T-helper 1 cell treated with Interleukin-12 subunit alpha and Interleukin-12 subunit beta and Interleukin-4 antibody, amounts not matched to agents 30 μg/mL and 1 μg/mL, for 36 hours (primary cell): ENCODE measurements around the gene ISOC1.

Experiments
- H3K27ac Mint-ChIP-seq: one replicate; pipeline ENCODE4 v1.8.0; 2021; ENCODE audit warnings: mild to moderate bottlenecking, mixed read lengths
- H3K27me3 Mint-ChIP-seq: one replicate; pipeline ENCODE4 v1.8.0; 2021; ENCODE audit warnings: low read depth, mixed read lengths
- H3K36me3 Mint-ChIP-seq: one replicate; pipeline ENCODE4 v1.8.0; 2021; ENCODE audit warnings: low read depth, mixed read lengths
- H3K4me1 Mint-ChIP-seq: one replicate; pipeline ENCODE4 v1.8.0; 2021; ENCODE audit warnings: low read depth, mixed read lengths
- H3K4me3 Mint-ChIP-seq: one replicate; pipeline ENCODE4 v1.8.0; 2021; ENCODE audit warnings: mild to moderate bottlenecking, moderate library complexity, mixed read lengths
- H3K9me3 Mint-ChIP-seq: one replicate; pipeline ENCODE4 v1.8.0; 2021; ENCODE audit warnings: mixed read lengths

ISOC1 gene

GRCh38 chr5:129104915-129105455 is 10.4 kb downstream of the ISOC1 start:
- Mint-ChIP-seq H3K4me1 (no peaks in the 10 kb centered on the region), H3K9me3 (no peaks in the 10 kb centered on the region), H3K36me3 (peaks cover 10% of the 10 kb centered on the region), H3K4me3 (no peak overlapping the region), H3K27me3 (no peaks in the 10 kb centered on the region), H3K27ac (no peak overlapping the region)

- H3K4me1 Mint-ChIP-seq, result peaks cover 2% of the 10 kb centered on the region
- no peaks in the 10 kb centered on the region for H3K9me3 Mint-ChIP-seq
- H3K27ac Mint-ChIP-seq, result no peak overlapping the region
- H3K27me3 Mint-ChIP-seq, result no peaks in the 10 kb centered on the region
- no peak overlapping the region for H3K4me3 Mint-ChIP-seq
- H3K36me3 Mint-ChIP-seq, result peaks cover 10% of the 10 kb centered on the region
These were observed 13.1 kb downstream of the ISOC1 start for GRCh38 chr5:129107637-129108036.

- Mint-ChIP-seq H3K27ac (no peak overlapping the region), H3K9me3 (no peaks in the 10 kb centered on the region), H3K27me3 (no peaks in the 10 kb centered on the region), H3K36me3 (peaks cover 11% of the 10 kb centered on the region), H3K4me3 (no peak overlapping the region), H3K4me1 (peaks cover 2% of the 10 kb centered on the region)
These were observed 16.2 kb downstream of the ISOC1 start for GRCh38 chr5:129110742-129111141.

- no peaks in the 10 kb centered on the region for H3K9me3 Mint-ChIP-seq
- H3K27ac Mint-ChIP-seq, result no peak overlapping the region
- H3K4me3 Mint-ChIP-seq, result no peak overlapping the region
- no peaks in the 10 kb centered on the region for H3K27me3 Mint-ChIP-seq
- peaks cover 2% of the 10 kb centered on the region for H3K4me1 Mint-ChIP-seq
- H3K36me3 Mint-ChIP-seq, result peaks cover 11% of the 10 kb centered on the region
These were observed 16.8 kb downstream of the ISOC1 start for GRCh38 chr5:129111351-129111750.

GRCh38 chr5:129112295-129112694 is 17.7 kb downstream of the ISOC1 start:
- Mint-ChIP-seq H3K4me3 (no peak overlapping the region), H3K27ac (no peak overlapping the region), H3K4me1 (peaks cover 2% of the 10 kb centered on the region), H3K27me3 (no peaks in the 10 kb centered on the region), H3K36me3 (peaks cover 7% of the 10 kb centered on the region), H3K9me3 (no peaks in the 10 kb centered on the region)

GRCh38 chr5:129113867-129114266 is 19.3 kb downstream of the ISOC1 start:
- Mint-ChIP-seq H3K9me3 (no peaks in the 10 kb centered on the region), H3K27ac (no peak overlapping the region), H3K36me3 (peaks cover 6% of the 10 kb centered on the region), H3K27me3 (no peaks in the 10 kb centered on the region), H3K4me3 (no peak overlapping the region), H3K4me1 (peaks cover 2% of the 10 kb centered on the region)

- H3K27me3 Mint-ChIP-seq, result no peaks in the 10 kb centered on the region
- H3K9me3 Mint-ChIP-seq, result no peaks in the 10 kb centered on the region
- peaks cover 4% of the 10 kb centered on the region for H3K36me3 Mint-ChIP-seq
- H3K27ac Mint-ChIP-seq, result no peak overlapping the region
- peaks cover 2% of the 10 kb centered on the region for H3K4me1 Mint-ChIP-seq
- H3K4me3 Mint-ChIP-seq, result no peak overlapping the region
These were observed 20.1 kb downstream of the ISOC1 start for GRCh38 chr5:129114539-129115193.

- H3K27me3 Mint-ChIP-seq, result no peaks in the 10 kb centered on the region
- H3K4me3 Mint-ChIP-seq, result no peak overlapping the region
- peaks cover 3% of the 10 kb centered on the region for H3K4me1 Mint-ChIP-seq
- no peaks in the 10 kb centered on the region for H3K9me3 Mint-ChIP-seq
- no peak overlapping the region for H3K27ac Mint-ChIP-seq
- H3K36me3 Mint-ChIP-seq, result peaks cover 4% of the 10 kb centered on the region
These were observed 21.1 kb downstream of the ISOC1 start for GRCh38 chr5:129115680-129116079.

- H3K4me3 Mint-ChIP-seq, result no peak overlapping the region
- no peaks in the 10 kb centered on the region for H3K27me3 Mint-ChIP-seq
- H3K27ac Mint-ChIP-seq, result no peak overlapping the region
- peaks cover 4% of the 10 kb centered on the region for H3K36me3 Mint-ChIP-seq
- no peaks in the 10 kb centered on the region for H3K9me3 Mint-ChIP-seq
- H3K4me1 Mint-ChIP-seq, result peaks cover 2% of the 10 kb centered on the region
These were observed 22.2 kb downstream of the ISOC1 start for GRCh38 chr5:129116797-129117196.

- Mint-ChIP-seq H3K4me3 (no peak overlapping the region), H3K27ac (no peak overlapping the region), H3K9me3 (no peaks in the 10 kb centered on the region), H3K27me3 (no peaks in the 10 kb centered on the region), H3K36me3 (peaks cover 2% of the 10 kb centered on the region), H3K4me1 (peaks cover 2% of the 10 kb centered on the region)
These were observed 23.9 kb downstream of the ISOC1 start for GRCh38 chr5:129118405-129118804.

GRCh38 chr5:129118826-129119225 is 24.3 kb downstream of the ISOC1 start:
- Mint-ChIP-seq H3K4me3 (no peak overlapping the region), H3K36me3 (peaks cover 2% of the 10 kb centered on the region), H3K9me3 (no peaks in the 10 kb centered on the region), H3K4me1 (peaks cover 2% of the 10 kb centered on the region), H3K27ac (no peak overlapping the region), H3K27me3 (no peaks in the 10 kb centered on the region)

- Mint-ChIP-seq H3K27ac (no peak overlapping the region), H3K27me3 (no peaks in the 10 kb centered on the region), H3K9me3 (no peaks in the 10 kb centered on the region), H3K36me3 (peaks cover 2% of the 10 kb centered on the region), H3K4me3 (no peak overlapping the region), H3K4me1 (peaks cover 2% of the 10 kb centered on the region)
These were observed 25.6 kb downstream of the ISOC1 start for GRCh38 chr5:129120158-129120581.

- H3K27ac Mint-ChIP-seq, result no peak overlapping the region
- peaks cover 12% of the 10 kb centered on the region for H3K4me1 Mint-ChIP-seq
- no peaks in the 10 kb centered on the region for H3K27me3 Mint-ChIP-seq
- no peaks in the 10 kb centered on the region for H3K9me3 Mint-ChIP-seq
- H3K36me3 Mint-ChIP-seq, result peaks cover 2% of the 10 kb centered on the region
- no peak overlapping the region for H3K4me3 Mint-ChIP-seq
These were observed 28.0 kb downstream of the ISOC1 start for GRCh38 chr5:129122560-129122959.

- H3K27me3 Mint-ChIP-seq, result no peaks in the 10 kb centered on the region
- H3K9me3 Mint-ChIP-seq, result no peaks in the 10 kb centered on the region
- no peak overlapping the region for H3K27ac Mint-ChIP-seq
- H3K4me3 Mint-ChIP-seq, result no peak overlapping the region
- no peaks in the 10 kb centered on the region for H3K36me3 Mint-ChIP-seq
- H3K4me1 Mint-ChIP-seq, result peaks cover 12% of the 10 kb centered on the region
These were observed 30.1 kb downstream of the ISOC1 start for GRCh38 chr5:129124608-129125007.

- Mint-ChIP-seq H3K9me3 (no peaks in the 10 kb centered on the region), H3K4me3 (peak overlapping the region; percentile 56), H3K27me3 (no peaks in the 10 kb centered on the region), H3K36me3 (no peaks in the 10 kb centered on the region), H3K27ac (peak overlapping the region; percentile 83), H3K4me1 (peaks cover 10% of the 10 kb centered on the region)
These were observed 31.3 kb downstream of the ISOC1 start for GRCh38 chr5:129125819-129126218.
